CD4-positive, alpha-beta T cell treated with Interleukin-21 for 1 hour (primary cell): ENCODE measurements around the gene AAGAB.

Source experiments
- DNase-seq: peaks from one replicate; pipeline ENCODE4 v3.0.0-alpha.2; 2020

Gene AAGAB

GRCh38 chr15:67186688-67187087 lies 67.8 kb downstream of the AAGAB start:
- DNase-seq, result no peak

DNA sequence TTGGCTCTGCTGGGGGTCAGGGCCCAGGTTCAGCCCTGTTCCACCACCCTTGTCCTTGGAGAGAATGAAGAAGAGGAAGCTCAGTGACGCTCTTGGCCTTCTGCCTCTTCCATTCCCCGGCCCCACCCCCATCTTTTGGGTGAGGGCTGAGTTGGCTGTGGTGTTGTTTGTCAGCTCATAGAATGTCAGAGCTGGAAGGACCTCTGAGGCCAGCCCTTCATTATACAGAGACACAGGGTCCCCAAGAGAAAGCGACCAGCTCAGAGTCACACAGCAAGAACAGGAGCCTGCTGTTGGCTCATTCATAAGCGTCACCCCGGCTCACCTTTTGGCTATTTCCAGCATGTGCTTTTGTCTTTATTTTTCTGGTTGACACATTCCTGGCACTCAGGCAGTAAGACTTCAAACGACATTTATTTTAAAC lies 68.2 kb downstream of the AAGAB start:
- DNase-seq, result no peak

- DNase-seq, result peak; percentile 12
These were observed 68.7 kb downstream of the AAGAB start for GRCh38 chr15:67185621-67186225.

- no peak for DNase-seq
These were observed 69.4 kb downstream of the AAGAB start for GRCh38 chr15:67185051-67185450.

- no peak for DNase-seq
These were observed 70.1 kb downstream of the AAGAB start for GRCh38 chr15:67184208-67184925.

GRCh38 chr15:67183443-67184169 lies 70.9 kb downstream of the AAGAB start:
- no peak for DNase-seq

GRCh38 chr15:67181221-67181639 lies 73.2 kb downstream of the AAGAB start:
- DNase-seq, result peak; percentile 22

GRCh38 chr15:67180514-67181191 lies 73.8 kb downstream of the AAGAB start:
- no peak for DNase-seq

GRCh38 chr15:67180035-67180434 lies 74.4 kb downstream of the AAGAB start:
- DNase-seq, result no peak

DNA sequence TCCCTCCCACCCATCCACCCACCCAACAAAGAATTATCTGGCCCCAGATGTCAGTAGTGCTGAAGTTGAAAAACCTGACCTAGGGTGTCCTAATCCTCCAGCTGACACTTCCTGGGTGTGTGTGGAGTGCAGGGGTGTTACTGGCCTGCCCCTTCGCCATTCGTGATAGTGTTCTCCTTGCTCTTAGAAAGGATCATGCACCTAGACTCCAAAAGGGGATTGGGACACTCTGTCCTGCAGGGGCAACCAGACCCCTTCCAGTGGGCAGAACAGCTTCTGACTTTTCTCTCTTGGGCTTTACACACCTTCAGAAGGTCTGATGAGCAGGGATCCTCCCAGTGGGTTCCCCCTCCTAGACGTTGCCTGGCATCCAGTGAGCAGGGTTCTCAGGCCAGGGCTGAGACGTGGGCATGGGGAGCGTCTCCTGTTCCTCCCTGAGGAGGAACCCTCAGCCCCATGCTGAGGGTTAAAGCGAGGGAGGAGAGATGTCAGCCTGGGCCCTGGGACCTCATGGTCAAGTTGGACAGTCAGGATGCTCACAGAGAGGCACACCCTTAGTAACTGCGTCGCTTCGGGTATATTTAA lies 75.0 kb downstream of the AAGAB start:
- no peak for DNase-seq

DNA sequence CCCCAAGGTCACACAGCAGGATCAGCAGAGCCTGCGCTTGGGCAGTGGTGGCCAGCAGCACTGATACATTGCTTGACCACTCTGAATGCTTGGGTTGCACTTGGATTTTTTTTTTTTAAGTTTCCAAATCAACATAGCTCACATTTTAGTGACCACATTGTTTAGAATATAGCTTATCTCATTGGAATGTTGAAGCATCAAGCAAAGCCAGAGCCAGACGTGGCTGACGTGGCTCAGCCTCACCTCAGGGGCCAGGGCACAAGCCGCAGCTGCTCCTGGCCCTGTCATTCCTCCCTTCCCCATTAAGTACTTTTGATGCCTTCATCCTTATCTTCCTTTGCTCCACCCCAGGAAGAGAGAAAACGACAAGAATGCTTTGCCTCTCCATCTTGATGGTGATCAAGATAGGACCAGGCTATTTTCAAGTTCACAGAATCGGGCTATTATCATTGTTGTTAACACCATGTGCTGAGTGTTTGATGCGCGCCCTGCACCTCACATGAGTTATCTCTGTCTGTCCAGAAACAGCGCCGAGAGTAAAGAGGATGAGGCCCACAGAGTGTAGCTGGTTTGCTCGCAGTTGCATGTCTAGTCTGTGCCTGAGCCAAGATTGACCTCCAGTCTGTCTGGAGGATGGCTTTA lies 75.8 kb downstream of the AAGAB start:
- DNase-seq, result no peak

DNA sequence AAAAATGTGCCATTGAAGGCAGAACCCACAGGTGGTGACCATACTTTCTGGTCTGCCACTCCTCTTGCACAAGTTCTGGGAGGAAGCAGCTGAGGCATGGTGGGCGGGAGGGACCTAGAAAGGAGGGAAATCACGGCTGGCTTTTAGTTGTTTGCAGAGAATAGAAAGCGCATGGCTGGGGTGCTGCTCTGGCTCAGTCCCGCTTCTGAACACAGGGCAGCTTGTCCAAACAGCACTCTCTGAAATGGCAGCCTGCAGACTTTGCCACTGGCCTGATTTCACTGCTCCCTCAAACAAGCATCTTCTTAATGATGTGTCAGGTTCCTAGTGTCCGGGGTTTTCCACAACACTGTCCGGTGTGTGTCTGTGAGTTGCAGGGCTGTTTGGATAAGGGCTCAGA lies 76.7 kb downstream of the AAGAB start:
- no peak for DNase-seq

DNA sequence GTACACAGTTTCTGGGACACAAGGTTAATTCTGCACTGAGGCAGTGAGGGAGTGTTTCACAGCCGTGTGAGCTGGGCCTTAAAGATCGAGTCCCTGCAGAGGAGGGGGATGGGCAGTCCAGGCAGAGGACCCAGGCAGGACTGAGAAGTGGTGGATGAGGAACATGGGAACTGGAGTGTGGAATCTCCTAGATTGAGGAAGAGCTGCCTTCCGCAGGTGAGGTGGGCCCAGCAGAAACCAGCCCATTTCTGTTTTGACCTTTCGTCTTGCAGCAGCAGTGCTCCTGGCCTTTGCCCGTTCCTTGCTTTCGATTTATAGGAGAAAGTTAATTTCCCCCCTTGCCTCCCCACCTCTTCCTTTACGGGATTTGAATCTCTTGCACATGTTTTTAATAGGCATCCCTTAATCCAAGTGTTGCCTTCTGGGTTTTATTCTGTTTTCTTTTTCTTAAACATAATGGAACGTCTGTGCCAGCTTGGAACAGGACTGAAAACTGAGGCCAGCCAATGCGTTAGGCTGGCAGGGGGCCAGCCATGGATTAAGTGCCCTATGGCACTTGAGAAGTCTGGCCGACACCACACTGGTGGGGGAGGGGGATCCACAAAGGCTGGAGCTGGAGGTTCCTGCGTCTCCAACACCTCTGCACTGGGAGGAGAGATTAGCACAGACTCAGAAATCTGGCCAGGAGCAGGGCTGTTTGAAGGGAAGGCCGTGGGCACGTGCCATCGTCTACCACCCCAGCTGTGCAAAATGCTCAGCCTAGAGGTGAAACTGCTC lies 78.1 kb downstream of the AAGAB start:
- DNase-seq, result no peak

- peak; percentile 38 for DNase-seq
These were observed 78.8 kb downstream of the AAGAB start for GRCh38 chr15:67175643-67176071.

GRCh38 chr15:67174864-67175573 lies 79.4 kb downstream of the AAGAB start:
- DNase-seq, result no peak

GRCh38 chr15:67174446-67174845 lies 80.0 kb downstream of the AAGAB start:
- no peak for DNase-seq

- no peak for DNase-seq
These were observed 80.7 kb downstream of the AAGAB start for GRCh38 chr15:67173786-67174185.

DNA sequence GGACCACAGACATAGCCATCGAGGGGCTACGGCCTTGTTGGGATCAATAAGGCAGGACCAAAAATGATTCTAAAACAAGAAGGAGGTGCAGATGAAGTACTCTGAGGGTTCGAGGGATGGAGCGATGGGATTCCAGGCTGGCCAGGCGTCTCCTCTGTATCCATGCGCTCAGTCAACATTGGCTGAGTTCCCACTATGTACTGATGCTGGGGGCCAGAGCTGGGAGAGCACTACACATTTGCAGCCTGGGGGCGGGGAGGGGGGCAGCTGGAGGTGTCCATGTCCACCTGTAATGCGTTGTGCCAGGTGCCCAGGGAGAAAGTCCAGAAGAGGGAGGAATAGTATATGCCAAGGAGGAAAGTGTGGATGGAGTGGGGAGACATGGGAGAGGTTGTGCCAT lies 81.5 kb downstream of the AAGAB start:
- DNase-seq, result no peak

- DNase-seq, result no peak
These were observed 82.3 kb downstream of the AAGAB start for GRCh38 chr15:67172172-67172571.

DNA sequence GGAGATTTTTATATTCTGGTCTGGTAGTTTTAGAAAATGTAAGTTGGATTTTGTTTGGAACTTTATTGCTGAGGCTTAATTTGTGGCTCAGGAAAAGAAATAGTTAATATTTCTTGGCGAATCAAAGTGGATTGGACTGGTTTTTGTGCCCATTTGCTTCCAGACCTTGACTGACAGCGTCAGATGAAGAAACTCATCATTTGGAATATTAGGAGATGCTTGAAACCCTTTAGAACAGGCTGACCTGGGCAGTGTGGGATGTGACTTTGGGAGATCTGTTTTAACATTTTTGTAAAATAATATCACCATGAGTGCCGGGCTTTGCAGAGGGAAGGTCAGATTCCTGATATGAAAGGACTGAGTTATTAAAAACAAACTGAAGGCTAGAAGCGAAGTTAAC lies 83.0 kb downstream of the AAGAB start:
- DNase-seq, result no peak
